GM21576 (cell line): Measurements from ENCODE around the gene MGRN1.

Experiments
- ATAC-seq: cut with Tn5 transposase; IDR thresholded peaks from one replicate; pipeline ENCODE4 v1.9.1; 2021; ENCODE audit warnings: mild to moderate bottlenecking, moderate library complexity; ENCODE audit not compliant: unreplicated experiment

MGRN1 gene

GRCh38 chr16:4695473-4696171 lies 71.0 kb downstream of the MGRN1 start:
- no peak for ATAC-seq

GRCh38 chr16:4696172-4696904 lies 71.7 kb downstream of the MGRN1 start:
- no peak for ATAC-seq

- ATAC-seq, result no peak
Measured at GRCh38 chr16:4696905-4697847, 72.5 kb downstream of the MGRN1 start.

GRCh38 chr16:4697848-4698291 lies 73.2 kb downstream of the MGRN1 start:
- ATAC-seq, result no peak

- ATAC-seq, result no peak
Measured at GRCh38 chr16:4698321-4699045, 73.9 kb downstream of the MGRN1 start.

GRCh38 chr16:4699046-4699556 lies 74.5 kb downstream of the MGRN1 start:
- no peak for ATAC-seq

GRCh38 chr16:4700380-4700996 lies 75.9 kb downstream of the MGRN1 start:
- no peak for ATAC-seq

- no peak for ATAC-seq
Measured at GRCh38 chr16:4700997-4701743, 76.5 kb downstream of the MGRN1 start.

GRCh38 chr16:4701791-4702465 lies 77.3 kb downstream of the MGRN1 start:
- no peak for ATAC-seq

GRCh38 chr16:4702466-4702808 lies 77.8 kb downstream of the MGRN1 start:
- no peak for ATAC-seq

- ATAC-seq, result no peak
Measured at GRCh38 chr16:4703906-4704305, 79.3 kb downstream of the MGRN1 start.

GRCh38 chr16:4704491-4704890 lies 79.9 kb downstream of the MGRN1 start:
- ATAC-seq, result no peak

GRCh38 chr16:4704913-4705312 lies 80.3 kb downstream of the MGRN1 start:
- ATAC-seq, result no peak

- no peak for ATAC-seq
Measured at GRCh38 chr16:4706871-4707270, 82.2 kb downstream of the MGRN1 start.

GRCh38 chr16:4709481-4709880 lies 84.9 kb downstream of the MGRN1 start:
- no peak for ATAC-seq

GRCh38 chr16:4713663-4714501 lies 89.3 kb downstream of the MGRN1 start:
- no peak for ATAC-seq

GRCh38 chr16:4714996-4715395 lies 90.4 kb downstream of the MGRN1 start:
- no peak for ATAC-seq

- ATAC-seq, result no peak
Measured at GRCh38 chr16:4718466-4718865, 93.8 kb downstream of the MGRN1 start.
